Jurkat, Clone E6-1 (cell line): ENCODE data around the gene OTUB2.

Source experiments
- DNase-seq: peaks from one replicate; pipeline ENCODE4 v3.0.0-alpha.2; 2011; ENCODE audit warnings: low read depth, low spot score
- H3K4me3 ChIP-seq: 2 replicates; pipeline ENCODE4 v1.5.1; 2011; ENCODE audit warnings: mild to moderate bottlenecking, low read length, control low read depth, moderate library complexity

The OTUB2 gene

GRCh38 chr14:94079891-94080620, 53.9 kb downstream of the OTUB2 start:
- DNase-seq: peak; percentile 43
- peak overlapping the region; percentile 91 for H3K4me3 ChIP-seq

DNA sequence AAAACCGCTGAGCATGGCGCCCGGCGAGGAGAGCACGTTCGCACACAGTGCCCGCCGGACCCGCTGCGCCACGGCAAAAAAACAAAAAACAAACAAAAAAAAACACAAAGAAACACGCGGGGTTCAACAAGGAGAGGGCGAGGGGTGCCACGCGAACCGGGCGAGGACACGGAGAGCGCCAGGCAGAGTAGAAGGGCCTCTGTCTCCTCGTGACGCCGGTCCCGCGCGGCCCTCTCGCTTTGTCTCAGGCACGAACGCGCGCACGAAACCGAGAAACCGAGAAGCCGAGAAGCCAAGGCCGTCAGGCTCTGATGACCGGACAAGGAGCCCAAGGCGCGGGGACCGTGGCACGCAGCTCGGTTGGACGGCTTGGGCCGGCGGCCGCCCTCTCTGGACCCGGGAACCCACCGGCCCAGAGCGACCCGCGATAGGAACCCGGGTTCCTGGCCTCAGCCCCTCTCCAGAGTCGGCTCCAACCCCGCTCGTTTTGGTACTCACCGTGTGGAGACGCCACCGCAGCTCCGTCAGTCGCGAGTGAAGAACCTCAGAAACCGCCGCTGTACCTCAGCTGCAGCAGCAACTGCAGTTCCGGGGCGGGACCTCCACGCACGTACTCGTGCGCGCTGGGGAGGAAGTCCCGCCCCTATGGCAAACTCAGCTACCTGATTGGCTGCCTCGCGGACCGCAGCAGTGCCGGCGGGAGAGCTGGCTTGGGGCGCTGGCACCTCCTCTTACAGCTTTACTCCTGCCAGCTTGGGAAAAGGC, 54.7 kb downstream of the OTUB2 start, which contains the start of the genes DDX24 and IFI27L1:
DDX24 (minus strand) TSS at position 582 of the 765 bp plus-strand sequence. CDS start 1,460 bp downstream, outside the sequence.
IFI27L1 (plus strand) TSS at position 690 of the 765 bp plus-strand sequence. CDS start 15,628 bp downstream, outside the sequence.
- H3K4me3 ChIP-seq: peak within 1 kb of the TSS; percentile 91
- peak; percentile 93 for DNase-seq

DNA sequence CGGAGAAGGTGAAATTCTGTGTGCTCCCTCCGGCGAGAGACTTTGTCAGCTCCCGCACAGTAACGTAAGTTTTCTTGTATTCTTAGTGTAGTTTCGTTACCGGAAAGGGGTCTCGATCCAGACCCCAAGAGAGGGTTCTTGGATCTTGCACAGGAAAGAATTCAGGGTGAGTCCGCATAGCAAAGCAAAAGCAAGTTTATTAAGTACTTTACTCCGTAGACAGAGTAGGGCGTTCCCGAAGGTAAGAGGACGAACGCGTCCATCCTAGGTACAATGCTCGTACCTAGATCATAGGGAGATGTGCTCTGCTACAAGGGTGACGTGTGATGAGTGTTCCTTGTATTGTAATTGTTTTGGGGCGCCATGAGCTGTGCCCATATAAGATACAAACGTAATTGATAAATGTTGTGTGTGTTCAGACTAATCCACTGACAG, 55.3 kb downstream of the OTUB2 start:
- H3K4me3 ChIP-seq: peak overlapping the region; percentile 91
- DNase-seq: peak; percentile 11

- H3K4me3 ChIP-seq: no peak overlapping the region
- DNase-seq: no peak
These were observed 61.8 kb downstream of the OTUB2 start for GRCh38 chr14:94087891-94088290.

DNA sequence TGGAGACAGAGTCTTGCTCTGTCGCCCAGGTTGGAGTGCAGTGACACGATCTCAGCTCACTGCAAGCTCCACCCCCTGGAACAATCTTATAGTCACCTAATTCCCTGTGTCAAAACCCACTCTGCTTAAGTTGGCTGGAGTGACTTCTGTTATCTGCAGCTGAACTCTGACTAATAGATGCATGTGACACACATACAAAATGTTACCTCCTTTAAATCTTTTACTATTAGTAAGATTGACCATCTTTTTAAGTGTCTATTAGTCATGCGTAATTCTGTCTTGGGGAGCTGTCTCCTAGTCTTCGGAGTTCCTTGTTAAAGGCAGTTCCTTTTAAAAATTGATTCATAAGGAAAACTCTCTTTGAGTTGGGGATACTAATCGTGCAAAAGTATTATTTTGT, 62.4 kb downstream of the OTUB2 start:
- no peak for DNase-seq
- H3K4me3 ChIP-seq: no peak overlapping the region

- no peak for DNase-seq
These were observed 63.3 kb downstream of the OTUB2 start for GRCh38 chr14:94089479-94089878.

DNA sequence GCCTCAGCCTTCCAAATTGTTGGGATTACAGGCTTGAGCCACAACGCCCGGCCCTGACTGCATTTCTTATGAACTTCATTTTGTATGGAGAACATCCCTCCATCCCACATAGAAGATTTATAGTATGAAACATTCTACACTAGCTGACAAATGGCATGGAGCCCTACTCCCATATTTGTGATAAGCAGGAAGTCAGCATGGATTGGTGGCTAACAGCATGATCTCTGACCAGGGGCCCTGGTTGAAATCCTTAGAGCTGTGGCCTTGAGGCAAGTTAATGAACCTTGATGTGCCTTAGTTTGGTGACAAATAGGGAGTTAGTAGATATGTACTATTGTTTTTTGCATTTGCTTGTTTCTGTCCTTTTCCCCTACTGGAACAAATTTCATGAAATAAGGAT, 67.3 kb downstream of the OTUB2 start:
- DNase-seq: no peak
- no peak overlapping the region for H3K4me3 ChIP-seq

More at GRCh38 chr14:94089479-94089878, 63.3 kb downstream of the OTUB2 start:
- H3K4me3 ChIP-seq: no peak overlapping the region

DNA sequence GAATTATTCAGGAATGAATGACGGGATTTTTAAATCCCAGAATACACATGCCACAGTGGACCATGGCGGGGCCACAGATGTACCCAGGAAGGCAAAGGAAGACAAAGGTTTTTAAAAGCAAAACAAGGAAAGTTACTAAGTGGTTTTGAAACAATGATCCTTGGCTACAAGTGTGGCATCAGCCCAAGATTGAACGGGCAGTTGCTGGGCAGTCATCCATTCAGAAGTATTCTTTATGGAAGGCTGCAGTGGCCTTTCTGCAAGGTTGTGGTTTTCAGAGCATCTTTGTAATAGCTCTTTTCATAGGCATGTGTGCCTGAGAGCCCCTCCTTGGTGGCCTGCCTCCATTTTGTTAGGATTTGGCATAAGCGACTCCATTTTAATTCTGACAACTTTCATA, 71.0 kb downstream of the OTUB2 start:
- no peak overlapping the region for H3K4me3 ChIP-seq
- no peak for DNase-seq
